SHP77 treated with DMSO at 0.1 percent for 48 hours (cell line): ENCODE measurements around the gene PROSER2.

Source experiments
- DNase-seq: peaks from one replicate; lab custom pipeline; 2025; lab: John Stamatoyannopoulos, UW

Gene PROSER2, protein sequence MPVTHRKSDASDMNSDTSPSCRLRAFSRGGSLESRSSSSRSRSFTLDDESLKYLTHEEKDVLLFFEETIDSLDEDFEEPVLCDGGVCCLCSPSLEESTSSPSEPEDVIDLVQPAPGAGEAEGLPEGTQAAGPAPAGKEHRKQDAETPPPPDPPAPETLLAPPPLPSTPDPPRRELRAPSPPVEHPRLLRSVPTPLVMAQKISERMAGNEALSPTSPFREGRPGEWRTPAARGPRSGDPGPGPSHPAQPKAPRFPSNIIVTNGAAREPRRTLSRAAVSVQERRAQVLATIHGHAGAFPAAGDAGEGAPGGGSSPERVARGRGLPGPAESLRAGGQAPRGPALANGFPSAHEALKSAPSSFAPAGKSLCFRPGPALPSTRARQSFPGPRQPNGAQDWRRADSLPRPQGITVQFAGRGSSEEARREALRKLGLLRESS

DNA sequence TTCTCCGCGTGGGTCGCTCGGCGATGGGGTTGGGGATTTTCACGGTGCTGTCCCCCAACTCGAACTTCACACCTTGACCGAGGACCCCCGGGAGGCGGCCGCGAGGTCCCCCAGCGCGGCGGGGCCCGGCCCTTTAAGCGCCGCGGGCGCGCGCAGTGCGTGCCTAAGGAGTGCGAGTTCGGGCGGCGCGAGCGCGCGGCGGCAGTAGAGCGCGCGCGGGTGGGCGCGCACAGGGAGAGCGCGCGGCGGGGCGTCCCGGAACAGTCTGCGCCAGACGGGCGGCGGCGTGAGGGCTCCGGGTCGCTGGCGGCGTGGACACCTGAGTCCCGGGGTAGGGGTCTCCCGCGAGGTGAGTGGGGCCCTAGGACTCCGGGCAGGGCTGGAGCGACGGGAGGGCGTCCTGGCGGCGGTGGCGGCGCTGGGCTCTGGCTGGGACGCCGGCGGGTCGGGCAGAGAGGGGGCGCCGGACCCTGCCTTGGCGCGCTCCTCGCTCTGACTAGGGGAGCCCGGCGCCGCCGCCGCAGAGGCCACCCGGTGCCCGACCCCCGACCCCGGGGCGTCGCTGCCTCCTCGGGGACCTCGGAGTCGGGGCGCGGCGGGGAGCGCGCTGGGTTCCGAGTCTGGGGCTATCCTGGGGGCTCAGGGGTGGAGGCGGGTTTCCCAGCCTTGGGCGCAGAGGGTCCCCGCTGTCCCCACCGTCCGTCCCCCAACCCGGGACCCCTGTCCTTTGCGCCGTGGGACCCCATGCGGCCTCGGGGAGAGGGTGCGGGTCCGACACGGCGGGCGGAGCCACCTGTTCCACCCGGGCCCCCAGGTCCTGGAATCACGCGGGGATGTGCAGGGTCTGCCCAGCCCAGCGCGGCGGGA lies at the start of gene PROSER2:
Gene PROSER2, plus strand, starts transcription at position 235 of the 867 bp plus-strand sequence. CDS start 28,722 bp downstream, outside the sequence.
- DNase-seq: no peak

DNA sequence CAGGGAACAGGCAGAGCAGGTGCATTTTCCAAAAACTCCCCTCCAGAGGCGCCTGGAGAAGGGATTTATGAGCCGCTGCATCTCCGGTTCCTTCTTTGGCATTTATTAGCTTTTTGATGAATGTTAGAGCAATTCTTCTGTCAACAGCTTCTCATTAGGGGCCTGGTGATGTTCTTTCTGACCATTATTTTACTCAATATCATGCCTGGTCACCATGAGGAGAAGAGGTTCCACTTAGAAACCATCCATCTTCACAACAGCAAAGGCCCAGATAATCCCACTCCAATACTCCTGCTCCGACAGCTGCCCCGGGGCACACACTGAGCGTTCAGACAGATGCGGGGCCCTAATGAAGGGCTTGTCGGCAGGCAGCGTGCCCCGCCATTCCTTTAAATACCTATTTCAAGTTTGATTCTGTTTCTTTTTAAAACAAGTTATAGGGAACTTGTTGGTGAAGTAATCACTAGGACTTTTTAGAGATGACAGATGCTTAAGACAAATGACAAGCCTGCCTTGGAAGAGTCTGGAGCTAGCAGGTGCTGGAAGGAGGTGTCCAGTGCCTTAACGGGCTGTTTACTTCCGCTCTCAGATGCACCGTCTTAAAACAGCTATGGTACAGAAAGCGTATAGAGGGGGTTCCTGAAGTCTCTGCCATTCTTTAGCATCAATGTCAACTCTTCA lies 49.3 kb upstream of the PROSER2 start:
- DNase-seq: no peak

DNA sequence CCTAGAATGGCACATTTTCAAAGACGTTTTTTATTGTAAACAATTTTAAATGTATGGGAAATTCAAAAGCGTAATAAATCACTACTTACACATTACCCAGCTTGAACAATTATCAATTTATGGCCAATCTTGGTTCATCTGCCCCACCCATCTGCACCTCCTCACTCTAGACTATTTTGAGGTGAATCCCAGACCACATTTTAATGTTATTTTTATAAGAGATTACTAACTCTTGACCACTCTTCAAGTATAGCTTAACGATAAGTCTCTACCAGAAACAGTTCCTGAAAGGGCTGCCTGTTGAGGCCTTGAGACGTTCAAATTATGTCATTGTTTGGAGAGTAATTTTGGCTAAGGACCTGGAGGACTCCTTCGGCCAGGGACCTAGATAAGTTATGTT lies 47.7 kb upstream of the PROSER2 start:
- no peak for DNase-seq

DNA sequence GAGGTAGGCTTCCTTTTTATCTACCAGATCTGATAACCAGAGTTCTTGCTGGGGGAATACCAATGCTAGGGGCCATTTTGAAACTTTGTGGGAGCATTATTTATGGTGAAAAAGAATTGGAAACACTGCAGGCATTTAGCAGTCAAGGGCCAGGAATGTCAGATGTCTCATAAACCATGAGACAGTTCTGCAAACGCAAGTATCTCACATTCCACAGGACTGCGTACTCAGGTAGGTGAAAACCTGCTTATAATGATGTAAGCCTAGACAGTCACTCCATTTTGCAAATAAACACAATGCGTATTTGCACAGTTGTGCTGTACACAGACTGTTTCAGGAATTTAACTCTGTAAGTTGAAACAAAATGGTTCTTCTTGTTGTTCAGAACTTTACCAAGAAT lies 47.1 kb upstream of the PROSER2 start:
- DNase-seq: no peak

DNA sequence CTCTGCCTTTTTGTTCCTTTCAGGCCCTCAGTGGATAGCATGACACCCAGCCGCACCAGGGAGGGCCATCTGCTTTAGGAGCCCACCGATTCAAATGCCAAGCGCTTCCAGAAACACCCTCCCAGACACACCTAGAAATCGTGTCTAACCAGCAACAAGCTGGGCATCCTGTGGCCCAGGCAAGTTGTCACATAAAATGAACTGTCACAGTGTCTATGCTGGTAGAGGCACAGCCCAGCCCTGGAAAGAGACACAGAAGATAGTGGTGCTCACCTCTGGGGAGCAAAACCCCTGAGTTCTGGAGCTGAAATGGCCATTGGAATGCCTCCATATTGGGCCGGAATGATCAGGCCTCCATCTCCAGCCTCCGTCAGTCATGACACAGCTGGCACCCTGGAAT lies 42.0 kb upstream of the PROSER2 start:
- DNase-seq: no peak

DNA sequence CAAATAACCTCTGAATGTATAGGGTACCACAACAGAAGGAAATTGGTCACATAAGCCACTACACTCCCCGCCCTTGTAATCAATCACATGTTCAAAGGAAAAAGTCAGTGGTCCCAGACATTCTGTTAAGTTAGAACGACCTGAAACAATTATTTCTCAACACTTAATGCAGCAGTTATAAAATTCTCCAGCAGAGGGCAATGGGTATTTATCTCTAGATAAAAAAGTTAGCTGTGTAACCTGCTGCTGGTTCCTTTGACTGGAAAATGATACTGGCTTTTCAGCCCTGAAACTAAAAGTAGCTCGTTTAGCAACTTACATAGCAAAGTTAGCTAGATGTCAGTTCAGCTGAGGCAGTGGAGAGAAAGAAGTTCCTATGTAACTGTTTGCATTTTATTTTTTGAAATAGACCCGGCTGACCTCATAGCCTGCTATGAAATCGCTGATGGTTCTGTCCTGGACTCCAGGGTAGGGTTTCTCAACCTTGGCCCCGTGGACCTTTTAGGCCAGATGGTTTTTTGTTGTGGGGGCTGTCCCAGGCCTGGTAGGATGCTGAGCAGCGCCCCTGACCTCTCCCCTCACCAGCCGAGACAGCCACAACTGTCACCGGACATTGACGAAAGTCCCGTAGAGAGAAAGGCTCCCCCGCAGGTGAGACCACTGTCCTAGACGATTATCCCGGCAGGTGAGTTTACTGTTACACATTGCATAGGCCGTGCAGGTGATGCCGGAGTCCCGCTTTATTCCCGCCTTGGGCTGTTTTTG lies 40.2 kb upstream of the PROSER2 start:
- peak; percentile 23 for DNase-seq

DNA sequence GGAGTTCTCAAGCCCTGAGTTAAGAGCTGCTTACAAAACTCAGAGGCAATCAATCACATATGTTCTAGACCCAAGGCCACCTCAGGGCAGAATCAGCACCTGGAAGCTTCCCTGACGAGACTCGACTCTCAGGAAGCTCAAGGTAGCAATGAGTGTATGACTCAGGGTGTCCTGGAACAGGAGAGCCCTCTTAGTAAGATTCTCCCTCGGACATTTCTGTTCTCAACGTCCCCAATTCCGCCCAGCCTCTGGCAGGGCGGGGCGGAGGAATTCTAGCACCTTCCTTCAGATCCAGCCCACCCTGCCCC lies 39.6 kb upstream of the PROSER2 start:
- no peak for DNase-seq

DNA sequence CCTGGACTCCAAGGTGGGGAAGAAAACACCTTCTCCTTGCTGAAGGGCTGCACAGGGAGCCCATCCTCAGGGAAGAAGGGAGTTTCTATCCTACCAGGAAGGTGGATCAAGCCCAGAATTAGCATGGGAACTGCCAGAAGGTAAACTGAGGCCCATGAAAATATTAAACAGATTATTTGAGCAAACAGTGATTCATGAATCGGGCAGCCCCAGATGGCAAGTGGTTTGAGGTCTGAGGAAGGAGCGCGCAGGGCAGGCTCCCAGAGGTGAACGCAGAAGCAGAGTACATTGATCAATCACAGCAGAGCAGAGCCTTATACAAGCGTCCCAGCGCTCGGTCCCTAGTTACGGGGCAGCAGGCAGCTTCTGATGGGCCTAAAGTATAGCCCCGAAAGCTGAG lies 35.8 kb upstream of the PROSER2 start:
- no peak for DNase-seq

DNA sequence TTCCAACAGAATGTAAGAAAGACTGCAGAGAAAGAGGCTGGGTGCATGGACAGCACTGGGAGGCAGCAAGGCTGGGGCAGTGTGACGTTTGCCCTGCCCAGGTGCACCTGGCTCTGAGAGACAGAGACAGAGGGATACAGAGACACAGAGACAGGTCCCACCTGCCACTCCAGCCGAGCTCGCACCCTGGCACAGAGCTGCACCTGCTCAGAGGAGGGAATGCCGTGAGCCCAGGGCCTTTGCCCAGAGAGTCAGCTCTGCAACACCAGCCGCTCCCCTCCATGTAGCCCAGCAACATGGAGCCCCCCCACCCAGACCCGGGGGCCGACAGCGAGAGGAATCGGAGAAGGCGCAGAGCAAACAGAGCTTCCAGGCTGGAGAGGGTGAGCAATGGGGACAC lies 35.3 kb upstream of the PROSER2 start:
- peak; percentile 31 for DNase-seq

DNA sequence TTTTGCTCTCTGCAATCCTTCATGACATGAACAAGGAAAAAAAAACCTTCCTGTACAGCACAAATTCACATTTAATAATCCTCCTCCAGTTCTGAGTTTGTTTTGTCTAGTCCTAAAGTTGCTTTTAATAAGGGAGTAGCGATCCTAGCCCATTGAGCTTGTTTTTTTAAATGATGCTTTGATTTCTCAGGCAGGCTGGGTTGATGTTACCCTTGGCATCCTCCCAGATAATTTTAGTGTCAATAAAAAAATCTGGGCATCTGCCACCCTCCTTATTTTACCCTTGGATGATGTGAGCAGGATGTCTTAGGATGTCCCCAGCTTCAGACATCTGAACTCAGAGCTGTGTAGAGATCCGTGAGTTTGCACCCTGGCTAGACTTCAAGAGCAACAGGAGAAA lies 33.9 kb upstream of the PROSER2 start:
- no peak for DNase-seq

DNA sequence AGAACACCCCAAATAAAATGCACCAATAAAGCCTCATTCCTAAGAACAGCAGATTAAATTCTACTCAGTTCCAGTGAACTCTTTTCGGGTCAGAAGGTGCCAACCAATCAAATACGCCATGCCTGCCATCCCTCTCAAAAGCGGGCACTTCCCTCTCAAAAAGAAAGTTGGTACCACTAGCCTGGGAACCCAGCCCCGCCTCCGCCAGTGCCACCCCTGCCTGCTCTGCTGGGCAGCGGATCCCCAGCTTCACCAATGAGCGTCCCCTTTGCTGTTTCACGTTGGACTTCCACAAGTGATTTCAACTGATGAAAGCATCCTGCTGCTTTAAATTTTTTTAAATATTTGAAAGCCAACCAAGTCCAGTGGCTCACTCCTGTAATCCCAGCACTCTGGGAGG lies 33.2 kb upstream of the PROSER2 start:
- DNase-seq: no peak

DNA sequence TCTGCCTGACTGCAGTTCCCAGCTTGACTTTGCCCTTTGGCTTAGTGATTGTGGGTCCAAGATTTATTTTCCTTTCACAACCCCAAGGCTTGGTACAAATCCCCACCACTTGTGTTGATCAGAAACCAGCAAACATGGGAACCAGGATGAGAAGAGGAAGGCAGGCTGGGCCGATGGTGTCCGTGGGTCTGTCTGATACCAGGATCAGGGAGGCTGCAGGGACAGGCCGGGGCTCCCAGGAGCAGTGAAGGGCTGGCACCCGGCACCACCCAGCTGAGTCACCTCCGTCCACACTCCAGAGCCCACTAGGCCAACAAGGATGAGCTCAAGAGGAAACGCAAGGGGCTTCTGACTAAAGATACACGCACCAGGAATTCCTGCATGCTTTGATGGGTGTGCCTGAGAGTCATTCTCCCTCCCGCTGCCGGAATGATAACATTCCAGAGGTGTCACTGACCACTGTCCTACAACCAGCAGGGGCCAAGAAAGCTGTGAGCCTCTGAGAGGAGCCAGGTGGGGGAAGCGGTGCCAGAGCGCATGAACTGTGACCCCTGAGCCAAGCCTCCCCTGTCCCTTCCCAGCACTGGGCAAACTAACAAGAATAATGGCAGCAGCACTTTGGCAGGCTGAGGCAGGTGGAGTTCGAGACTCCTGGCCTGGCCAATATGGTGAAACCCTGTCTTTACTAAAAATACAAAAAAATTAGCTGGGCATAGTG lies 29.2 kb upstream of the PROSER2 start:
- DNase-seq: no peak

DNA sequence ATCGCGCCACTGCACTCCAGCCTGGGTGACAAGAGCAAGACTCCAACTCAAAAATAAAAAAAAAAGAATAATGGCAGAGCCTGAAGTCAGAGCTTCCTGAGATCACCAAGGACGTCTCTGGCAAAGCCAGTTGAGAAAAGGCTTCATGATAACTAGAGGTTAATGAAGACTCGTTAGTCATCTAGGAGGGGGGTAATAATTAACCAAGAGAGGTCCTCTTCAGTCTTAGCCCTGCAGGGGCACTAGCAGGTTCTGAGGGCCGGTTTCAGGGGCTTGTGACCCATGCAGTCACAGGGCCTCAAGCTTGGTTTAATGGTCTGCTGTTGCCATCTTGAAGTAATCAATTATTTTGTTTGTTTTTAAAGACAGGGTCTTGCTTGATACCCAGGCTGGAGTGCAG lies 28.6 kb upstream of the PROSER2 start:
- DNase-seq: no peak

DNA sequence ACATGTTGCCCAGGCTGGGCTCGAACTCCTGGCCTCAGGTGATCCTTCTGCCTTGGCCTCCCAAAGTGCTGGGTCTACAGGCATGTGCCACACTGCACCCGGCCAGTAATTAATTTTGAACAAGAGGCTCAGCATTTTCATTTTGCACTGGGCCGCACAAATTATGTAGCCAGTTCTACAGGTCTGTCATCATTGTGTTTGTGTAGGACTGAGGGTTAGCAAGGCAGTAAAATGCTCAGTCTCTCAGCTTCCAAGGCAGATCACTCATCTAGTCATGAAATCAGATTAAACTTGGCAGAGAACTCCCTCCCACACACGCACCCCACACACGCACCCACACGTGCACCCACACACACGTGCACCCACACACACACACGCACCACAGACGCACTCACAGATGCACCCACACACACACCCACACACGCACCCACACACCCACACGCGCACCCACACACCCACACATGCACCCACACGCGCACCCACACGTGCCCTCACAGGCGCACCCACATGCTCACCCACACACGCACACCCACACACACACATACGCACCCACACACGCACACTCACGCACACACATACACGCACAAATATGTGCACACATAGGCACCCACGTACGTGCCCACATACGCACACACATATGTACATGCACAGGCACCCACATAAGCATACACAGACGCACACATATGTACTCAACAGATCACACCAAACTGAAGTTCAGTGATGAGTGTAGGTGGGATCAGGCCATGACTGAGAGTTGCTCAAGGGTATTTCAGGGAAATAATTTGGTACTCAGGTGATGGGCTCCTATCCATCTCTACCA lies 27.8 kb upstream of the PROSER2 start:
- DNase-seq: no peak

DNA sequence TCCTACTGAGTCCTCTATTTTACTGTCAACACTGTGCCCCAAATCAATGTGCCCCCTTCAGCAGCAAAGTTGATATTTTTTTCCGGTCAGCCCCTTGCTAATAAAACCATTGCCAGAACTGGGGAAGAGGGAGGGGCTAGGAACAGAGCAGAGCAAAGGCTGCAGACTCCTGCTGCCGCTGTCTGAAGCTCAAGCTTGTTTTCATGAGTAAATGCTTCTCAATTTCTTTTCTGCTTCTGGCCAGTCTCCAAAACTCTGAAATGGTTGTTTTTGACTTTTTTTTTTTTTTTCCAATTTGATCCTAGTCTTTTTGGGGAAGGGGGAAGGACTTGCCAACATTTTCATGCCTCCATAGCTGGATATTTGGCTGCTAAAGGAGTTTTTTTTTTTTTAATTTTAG lies 26.7 kb upstream of the PROSER2 start:
- DNase-seq: no peak

DNA sequence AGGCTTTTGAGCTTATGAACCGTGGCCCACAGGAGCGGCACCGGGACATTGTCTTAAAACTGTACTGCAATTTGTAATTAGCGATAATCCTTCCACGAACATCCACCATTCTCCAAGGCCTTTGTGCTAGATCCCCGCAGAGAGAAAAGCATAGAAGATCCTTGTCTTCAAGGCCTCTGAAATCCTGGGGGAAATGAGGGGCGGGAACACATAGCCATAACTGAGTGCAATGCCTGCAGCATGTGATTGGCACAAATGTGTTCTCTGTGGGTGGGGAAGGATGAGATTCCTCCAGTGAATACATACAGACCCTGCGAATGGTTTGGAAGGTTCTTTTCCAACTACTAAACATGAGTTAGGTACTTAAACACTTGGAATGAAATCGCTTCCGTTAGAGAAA lies 25.9 kb upstream of the PROSER2 start:
- DNase-seq: no peak

DNA sequence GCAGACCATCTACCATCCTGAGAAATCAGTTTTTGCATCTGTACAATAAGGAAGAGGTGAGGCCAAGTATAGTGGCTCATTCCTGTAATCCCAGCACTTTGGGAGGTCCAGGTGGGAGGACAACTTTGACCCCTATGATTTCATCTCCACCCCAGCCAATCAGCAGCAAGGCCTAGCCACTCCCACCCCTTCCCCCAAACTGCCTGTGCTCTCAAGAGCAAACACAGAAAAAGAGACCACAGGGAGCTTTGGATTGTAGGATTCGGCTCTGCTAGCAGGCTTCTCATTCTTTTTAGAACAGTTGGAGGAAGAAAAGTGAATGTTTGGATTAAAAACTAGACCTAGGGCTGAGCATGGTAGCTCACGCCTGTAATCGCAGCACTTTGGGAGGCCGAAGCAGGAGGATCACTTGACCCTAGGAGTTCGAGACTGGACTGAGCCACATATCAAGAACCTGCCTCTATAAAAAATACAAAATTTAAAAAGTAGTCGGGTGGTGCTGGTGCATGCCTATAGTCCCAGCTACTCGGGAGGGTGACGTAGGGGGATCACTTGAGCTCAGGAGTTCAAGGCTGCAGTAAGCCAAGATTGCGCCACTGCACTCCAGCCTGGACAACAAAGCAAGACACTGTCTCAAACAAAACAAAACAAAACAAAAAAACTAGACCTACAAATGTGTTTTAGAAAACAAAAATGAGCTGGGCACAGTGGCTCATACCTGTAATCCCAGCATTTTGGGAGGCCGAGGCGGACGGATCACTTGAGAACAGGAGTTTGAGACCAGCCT lies 25.1 kb upstream of the PROSER2 start:
- no peak for DNase-seq

DNA sequence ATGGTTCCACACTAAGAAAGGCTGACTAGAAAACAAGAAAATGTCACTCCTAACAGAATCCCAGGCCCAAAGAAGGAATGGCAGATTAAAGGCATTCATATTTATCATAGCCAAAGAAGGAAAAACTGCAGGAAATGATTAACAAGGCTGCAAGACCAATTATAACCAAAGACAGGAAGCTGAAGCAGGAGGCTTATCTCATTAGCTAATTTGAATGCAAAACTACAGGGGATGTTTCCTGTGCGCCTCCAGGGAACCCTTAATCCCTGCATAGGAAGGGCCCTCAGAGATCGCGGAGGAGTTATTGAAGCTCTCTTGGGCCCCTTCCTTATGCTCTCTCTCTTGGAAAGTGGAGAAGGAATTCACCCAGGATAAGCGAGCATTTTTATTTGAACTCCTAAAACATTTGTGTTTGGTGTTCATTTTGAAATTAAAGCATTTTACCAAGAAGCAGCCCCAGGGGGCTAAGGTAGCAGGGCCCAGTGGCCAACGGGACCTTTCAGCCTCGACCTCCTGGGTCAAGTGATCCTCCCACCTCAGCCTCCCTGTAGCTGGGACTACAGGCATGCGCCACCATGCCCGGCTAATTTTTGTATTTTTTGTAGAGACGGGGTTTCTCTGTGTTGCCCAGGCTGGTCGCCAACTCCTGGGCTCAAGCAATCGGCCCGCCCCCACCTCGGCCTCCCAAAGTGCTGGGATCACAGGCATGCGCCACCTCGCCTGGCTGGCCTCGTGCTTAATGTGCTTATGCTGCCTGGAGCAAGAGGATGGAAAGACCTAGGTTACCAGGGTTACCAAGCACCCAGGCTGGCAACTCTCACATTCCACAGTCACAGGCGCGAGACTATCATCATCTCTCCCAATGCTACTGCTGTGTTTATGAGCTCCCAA lies 24.1 kb upstream of the PROSER2 start:
- DNase-seq: no peak

DNA sequence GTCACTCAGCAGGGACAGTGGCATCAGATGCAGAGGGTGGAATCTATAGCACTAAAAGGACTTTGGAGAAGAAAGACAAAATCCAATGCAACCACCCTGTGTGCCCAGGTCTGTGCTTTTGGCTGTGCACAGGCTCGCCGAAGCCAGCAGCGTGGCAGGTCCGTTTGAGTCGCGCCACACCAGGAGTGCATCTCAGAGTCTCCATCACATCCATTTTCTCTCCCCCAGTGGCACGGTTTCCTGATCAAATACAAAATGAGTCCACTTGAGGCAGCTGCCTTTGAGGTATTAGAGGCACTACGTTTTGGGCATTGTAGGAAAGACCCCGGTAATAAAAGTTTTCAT lies 23.4 kb upstream of the PROSER2 start:
- DNase-seq: no peak
